ENCODE data around the gene PKIB. TPM values are rescaled to one million over a fixed set of nuclear protein-coding genes. Genes with fewer than 3 reads are reported as not detected.

PKIB gene
- total and polyA plus RNA-seq, 10 of the 15 experiments (the other 5 are each of a cell fraction or from before 2014, with no cell fraction given), result 0.20 to 1.8 (median 0.87) TPM

DNA sequence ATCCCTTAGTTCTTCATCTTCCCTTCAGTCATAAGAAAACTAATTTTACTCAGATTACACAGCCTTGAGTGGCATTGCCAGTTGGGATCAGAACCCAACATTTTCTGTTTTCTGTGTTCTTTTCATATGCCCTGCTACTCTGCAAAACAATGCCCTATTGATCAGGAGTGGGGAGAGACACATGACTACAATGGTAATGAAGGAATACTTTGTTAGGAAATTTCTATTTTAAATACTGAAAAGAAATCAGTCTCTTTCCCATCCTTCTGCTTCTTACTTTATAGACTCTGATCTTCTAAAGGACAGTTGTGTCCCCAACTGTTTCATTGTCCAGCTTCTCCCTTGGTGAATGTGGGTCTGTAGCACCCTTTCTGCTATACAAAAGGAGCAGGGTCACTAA is 5.5 kb upstream of the PKIB start (continued):
- TF ChIP-seq, protein P1, sequence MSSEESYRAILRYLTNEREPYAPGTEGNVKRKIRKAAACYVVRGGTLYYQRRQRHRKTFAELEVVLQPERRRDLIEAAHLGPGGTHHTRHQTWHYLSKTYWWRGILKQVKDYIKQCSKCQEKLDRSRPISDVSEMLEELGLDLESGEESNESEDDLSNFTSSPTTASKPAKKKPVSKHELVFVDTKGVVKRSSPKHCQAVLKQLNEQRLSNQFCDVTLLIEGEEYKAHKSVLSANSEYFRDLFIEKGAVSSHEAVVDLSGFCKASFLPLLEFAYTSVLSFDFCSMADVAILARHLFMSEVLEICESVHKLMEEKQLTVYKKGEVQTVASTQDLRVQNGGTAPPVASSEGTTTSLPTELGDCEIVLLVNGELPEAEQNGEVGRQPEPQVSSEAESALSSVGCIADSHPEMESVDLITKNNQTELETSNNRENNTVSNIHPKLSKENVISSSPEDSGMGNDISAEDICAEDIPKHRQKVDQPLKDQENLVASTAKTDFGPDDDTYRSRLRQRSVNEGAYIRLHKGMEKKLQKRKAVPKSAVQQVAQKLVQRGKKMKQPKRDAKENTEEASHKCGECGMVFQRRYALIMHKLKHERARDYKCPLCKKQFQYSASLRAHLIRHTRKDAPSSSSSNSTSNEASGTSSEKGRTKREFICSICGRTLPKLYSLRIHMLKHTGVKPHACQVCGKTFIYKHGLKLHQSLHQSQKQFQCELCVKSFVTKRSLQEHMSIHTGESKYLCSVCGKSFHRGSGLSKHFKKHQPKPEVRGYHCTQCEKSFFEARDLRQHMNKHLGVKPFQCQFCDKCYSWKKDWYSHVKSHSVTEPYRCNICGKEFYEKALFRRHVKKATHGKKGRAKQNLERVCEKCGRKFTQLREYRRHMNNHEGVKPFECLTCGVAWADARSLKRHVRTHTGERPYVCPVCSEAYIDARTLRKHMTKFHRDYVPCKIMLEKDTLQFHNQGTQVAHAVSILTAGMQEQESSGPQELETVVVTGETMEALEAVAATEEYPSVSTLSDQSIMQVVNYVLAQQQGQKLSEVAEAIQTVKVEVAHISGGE (CRISPR knock-in tag; IDR thresholded peaks at IDR 0.05), result no peak
- no peak for TF ChIP-seq LARP7 (IDR thresholded peaks at IDR 0.05)
- no peak for TF ChIP-seq SP1 (IDR thresholded peaks at IDR 0.05; ENCODE audit: low read depth, low read length)
- TF ChIP-seq BRCA1 (IDR thresholded peaks at IDR 0.05; ENCODE audit: low read depth, low read length), result no peak
- no peak for TF ChIP-seq MTA2 (IDR thresholded peaks at IDR 0.05; ENCODE audit: low read depth)
- TF ChIP-seq, protein P2, sequence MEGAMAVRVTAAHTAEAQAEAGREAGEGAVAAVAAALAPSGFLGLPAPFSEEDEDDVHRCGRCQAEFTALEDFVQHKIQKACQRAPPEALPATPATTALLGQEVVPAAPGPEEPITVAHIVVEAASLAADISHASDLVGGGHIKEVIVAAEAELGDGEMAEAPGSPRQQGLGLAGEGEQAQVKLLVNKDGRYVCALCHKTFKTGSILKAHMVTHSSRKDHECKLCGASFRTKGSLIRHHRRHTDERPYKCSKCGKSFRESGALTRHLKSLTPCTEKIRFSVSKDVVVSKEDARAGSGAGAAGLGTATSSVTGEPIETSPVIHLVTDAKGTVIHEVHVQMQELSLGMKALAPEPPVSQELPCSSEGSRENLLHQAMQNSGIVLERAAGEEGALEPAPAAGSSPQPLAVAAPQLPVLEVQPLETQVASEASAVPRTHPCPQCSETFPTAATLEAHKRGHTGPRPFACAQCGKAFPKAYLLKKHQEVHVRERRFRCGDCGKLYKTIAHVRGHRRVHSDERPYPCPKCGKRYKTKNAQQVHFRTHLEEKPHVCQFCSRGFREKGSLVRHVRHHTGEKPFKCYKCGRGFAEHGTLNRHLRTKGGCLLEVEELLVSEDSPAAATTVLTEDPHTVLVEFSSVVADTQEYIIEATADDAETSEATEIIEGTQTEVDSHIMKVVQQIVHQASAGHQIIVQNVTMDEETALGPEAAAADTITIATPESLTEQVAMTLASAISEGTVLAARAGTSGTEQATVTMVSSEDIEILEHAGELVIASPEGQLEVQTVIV (IDR thresholded peaks at IDR 0.05; ENCODE audit: borderline replicate concordance, partially characterized antibody), result no peak
- TF ChIP-seq CBX3 (IDR thresholded peaks at IDR 0.05; ENCODE audit: borderline replicate concordance, low read depth), result no peak
- no peak for TF ChIP-seq TCF3 (IDR thresholded peaks at IDR 0.05; ENCODE audit: borderline replicate concordance, insufficient read depth, low read depth, low read length)
- no peak for TF ChIP-seq RAD51 (IDR thresholded peaks at IDR 0.05)
- no peak for TF ChIP-seq JUNB (IDR thresholded peaks at IDR 0.05)

All from GM12878 (cell line).